Activated naive CD8-positive, alpha-beta T cell treated with anti-CD3 and anti-CD28 coated beads, Interleukin-2, amount 10 ng/mL, durations not matched to agents 7 days and 5 days (primary cell): Measurements from ENCODE around the gene ITM2C. TPM values are rescaled to one million over a fixed set of nuclear protein-coding genes. Genes with fewer than 3 reads are reported as not detected.

Experiments used
- ATAC-seq: fragments of 150-1000 bp; cut with Tn5 transposase; one replicate; pipeline ENCODE4 v1.10.0; 2021; ENCODE audit warnings: low read depth, moderate library complexity
- POLR2A ChIA-PET: fragments of 350-600 bp; sonication (Branson Sonifier 250); formaldehyde crosslinking; loops from one replicate; lab custom pipeline; 2021; ENCODE audit warnings: antibody characterized with exemption; lab: Charles Lee
- DNase-seq: peaks from one replicate; pipeline ENCODE4 v3.0.0; 2021
- H3K27ac Mint-ChIP-seq: one replicate; pipeline ENCODE4 v1.8.0; 2022; ENCODE audit warnings: mild to moderate bottlenecking, mixed read lengths
- H3K27me3 Mint-ChIP-seq: one replicate; pipeline ENCODE4 v1.8.0; 2022; ENCODE audit warnings: mild to moderate bottlenecking, moderate library complexity, mixed read lengths
- H3K36me3 Mint-ChIP-seq: one replicate; pipeline ENCODE4 v1.8.0; 2021; ENCODE audit warnings: mild to moderate bottlenecking, mixed read lengths
- H3K4me1 Mint-ChIP-seq: one replicate; pipeline ENCODE4 v1.8.0; 2021; ENCODE audit warnings: mixed read lengths
- H3K4me3 Mint-ChIP-seq: one replicate; pipeline ENCODE4 v1.8.0; 2022; ENCODE audit warnings: mild to moderate bottlenecking, moderate library complexity, mixed read lengths
- H3K9me3 Mint-ChIP-seq: one replicate; pipeline ENCODE4 v1.8.0; 2021; ENCODE audit warnings: mixed read lengths
- total RNA-seq, 2 experiments: library from RNA; stranded (reverse); gene quantifications; one replicate each; pipeline ENCODE4 v1.2.3, GENCODE V29; 2021

The ITM2C gene
- total RNA-seq, 2 experiments from 2014 or later: 102 to 105 TPM

DNA sequence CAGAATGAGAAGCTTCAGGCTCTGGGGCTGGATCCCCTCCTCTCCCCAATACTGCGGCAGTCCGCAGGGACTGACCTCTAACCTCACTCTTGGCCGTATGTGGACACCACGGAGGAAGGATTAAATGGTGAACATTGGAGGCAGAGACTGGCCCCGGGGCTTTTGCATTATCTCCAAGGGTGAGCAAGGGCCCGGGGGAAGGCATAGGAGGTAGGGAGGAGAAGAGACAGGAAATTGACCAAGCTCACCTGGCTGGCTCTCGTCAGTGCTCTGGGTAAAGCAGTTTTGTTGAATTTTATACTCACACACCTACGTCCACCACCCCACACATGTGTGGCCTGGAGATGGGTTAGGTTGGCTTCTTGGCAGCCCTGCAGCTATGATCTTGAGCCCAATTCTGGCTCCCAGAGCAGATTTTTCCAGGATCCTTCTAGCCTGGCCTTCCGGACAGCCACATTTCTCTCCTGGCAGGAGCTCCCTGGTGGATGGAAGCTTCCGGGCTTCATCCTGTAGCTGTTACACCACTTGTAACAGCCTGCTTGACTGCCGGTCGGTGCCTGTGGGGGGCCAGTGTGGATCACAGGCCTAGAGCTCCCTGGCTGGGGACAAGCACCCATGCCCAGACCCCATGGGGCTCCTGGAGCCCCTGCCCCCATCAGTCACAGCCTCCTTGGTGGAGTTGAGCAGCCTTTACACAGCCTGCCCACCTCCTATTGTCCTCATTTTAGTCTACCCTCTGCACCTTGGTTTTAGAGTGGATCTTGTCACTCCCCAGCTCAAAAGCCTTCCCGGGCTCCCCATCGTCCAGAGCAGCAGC is 7.6 kb downstream of the ITM2C start:
- DNase-seq: no peak
- Mint-ChIP-seq H3K27me3 (peaks cover 1% of the 10 kb centered on the region), H3K4me3 (peak overlapping the region; percentile 16), H3K4me1 (peaks cover 36% of the 10 kb centered on the region), H3K9me3 (no peaks in the 10 kb centered on the region), H3K27ac (peak overlapping the region; percentile 39), H3K36me3 (peaks cover 15% of the 10 kb centered on the region)
- no peak for ATAC-seq
- POLR2A ChIA-PET: no interaction called here

DNA sequence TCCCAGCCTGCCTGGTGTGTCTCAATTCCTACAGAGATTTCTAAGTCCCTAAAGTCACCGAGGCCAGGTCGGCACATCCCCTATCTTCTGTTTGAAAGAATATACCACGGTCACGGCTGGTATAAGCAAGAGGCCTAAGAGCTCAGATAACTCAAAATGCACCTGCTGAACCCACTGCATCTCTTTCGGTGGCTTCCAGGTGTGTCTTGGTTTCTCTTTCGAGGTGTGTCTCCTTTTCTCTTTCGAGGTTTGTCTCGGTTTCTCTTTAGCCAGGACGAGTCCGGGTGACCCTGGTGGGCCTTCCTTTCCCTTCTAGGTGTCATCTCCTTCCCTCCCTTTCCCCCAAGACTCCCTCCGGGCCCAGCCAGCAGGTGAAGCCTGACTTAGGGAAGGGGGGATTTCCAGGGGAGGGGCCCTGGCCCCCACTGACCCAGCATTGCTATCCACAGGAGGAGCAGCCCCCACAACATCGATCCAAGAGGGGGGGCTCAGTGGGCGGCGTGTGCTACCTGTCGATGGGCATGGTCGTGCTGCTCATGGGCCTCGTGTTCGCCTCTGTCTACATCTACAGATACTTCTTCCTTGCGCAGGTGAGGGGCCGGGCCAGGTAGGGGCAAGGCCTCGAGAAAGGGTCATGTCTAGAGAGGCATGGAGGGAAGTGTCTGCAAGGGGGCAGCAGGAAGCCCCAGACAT is 8.4 kb downstream of the ITM2C start:
- Mint-ChIP-seq H3K27ac (peak overlapping the region; percentile 39), H3K27me3 (peaks cover 1% of the 10 kb centered on the region), H3K4me1 (peaks cover 43% of the 10 kb centered on the region), H3K9me3 (no peaks in the 10 kb centered on the region), H3K4me3 (peak overlapping the region; percentile 16), H3K36me3 (peaks cover 22% of the 10 kb centered on the region)
- DNase-seq: no peak
- POLR2A ChIA-PET: no interaction called here
- ATAC-seq: no peak

DNA sequence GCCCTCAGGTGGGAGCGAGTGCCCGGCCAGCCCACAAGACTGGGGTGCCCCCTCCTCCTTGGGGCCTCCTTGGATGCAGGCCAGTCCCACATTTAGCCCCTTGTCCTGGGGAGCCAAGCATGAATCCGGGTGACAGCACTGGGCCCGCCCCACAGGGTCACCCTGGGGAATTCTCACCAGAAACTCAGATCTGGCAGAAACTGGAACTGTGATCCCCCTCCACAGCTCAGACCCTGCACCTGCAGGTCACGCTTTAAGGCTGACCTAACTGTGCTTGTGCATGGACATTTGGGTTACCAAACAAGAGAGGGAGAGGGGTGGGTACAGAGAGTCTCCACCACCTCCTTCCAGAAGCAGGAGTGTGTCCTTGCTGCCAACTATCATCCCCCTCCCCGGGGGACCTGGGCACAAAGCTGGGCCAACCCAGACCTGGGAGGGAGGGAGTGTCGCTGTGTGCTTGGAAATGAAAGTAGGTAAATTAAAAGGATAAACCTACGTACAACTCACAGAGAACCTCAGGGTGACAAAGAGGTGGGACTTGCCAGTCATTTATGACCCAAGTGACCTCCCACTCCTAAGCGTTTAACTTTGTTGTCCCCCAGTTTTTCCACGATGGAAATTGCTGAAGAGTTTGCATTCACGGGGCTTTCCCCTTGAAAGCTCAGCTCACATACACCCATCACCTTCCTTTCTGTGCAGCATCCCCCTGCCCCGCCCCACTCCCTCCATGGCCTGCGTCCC is 9.1 kb downstream of the ITM2C start:
- ATAC-seq: no peak
- Mint-ChIP-seq H3K27ac (no peak overlapping the region), H3K4me3 (no peak overlapping the region), H3K27me3 (peaks cover 1% of the 10 kb centered on the region), H3K4me1 (peaks cover 41% of the 10 kb centered on the region), H3K9me3 (no peaks in the 10 kb centered on the region), H3K36me3 (peaks cover 23% of the 10 kb centered on the region)
- POLR2A ChIA-PET: no interaction called here
- DNase-seq: no peak

DNA sequence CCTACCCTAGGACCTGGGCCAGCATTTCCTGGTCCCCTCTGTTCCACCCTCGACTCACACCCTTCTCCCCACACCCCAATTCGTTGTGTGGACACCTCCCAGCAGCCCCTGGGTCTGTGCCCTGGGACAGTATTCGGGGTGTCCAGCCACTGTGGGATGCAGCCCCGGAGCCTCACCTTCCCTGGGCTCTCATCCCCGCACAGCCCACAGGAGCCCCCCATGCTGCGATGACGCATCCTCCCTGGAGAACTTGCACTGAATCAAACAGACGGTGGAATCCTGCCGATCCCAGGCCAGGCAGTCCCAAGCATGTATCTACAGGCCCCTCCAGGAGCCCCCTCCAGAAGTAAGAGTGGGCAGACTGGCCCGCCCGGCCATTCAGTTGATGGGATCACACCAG is 9.7 kb downstream of the ITM2C start:
- peaks cover 29% of the 10 kb centered on the region for H3K36me3 Mint-ChIP-seq
- no peak for DNase-seq
- no peak overlapping the region for H3K4me3 Mint-ChIP-seq
- no peak overlapping the region for H3K27ac Mint-ChIP-seq
- no peak for ATAC-seq
- peaks cover 44% of the 10 kb centered on the region for H3K4me1 Mint-ChIP-seq
- POLR2A ChIA-PET: interaction anchor here (5.2 kb wide), 1 partner anchor 9 kb away, joined by 53 read pairs; the partner anchor contains the start of gene ITM2C
- no peaks in the 10 kb centered on the region for H3K9me3 Mint-ChIP-seq
- H3K27me3 Mint-ChIP-seq: peaks cover 1% of the 10 kb centered on the region

DNA sequence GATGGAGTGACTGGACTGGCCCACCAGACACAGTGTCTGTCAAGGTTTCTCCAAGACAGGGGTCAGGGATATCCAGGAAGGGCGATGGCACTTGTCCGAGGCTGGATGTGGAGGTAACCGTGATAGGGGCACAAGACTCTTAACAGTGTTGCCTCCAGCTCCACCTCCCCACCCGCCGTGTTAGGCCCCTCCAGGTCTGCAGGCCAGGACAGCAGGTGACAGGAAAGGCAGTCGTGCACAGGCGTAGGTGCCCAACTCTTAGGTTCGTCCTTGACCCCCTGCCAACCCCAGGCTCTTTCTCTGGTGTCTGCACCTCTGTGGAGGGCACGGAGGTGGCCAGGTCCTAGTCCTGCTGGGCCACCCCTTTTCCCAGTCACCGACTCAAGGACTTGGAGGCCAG is 10.1 kb downstream of the ITM2C start:
- Mint-ChIP-seq H3K4me3 (no peak overlapping the region), H3K4me1 (peaks cover 44% of the 10 kb centered on the region), H3K27me3 (peaks cover 1% of the 10 kb centered on the region), H3K36me3 (peaks cover 34% of the 10 kb centered on the region), H3K9me3 (no peaks in the 10 kb centered on the region), H3K27ac (no peak overlapping the region)
- POLR2A ChIA-PET: interaction anchor here (0.5 to 5.2 kb wide), 2 partner anchors 9 to 52 kb away, joined by 4 to 53 read pairs; partner anchors contain the start of gene ITM2C
- DNase-seq (no peak), ATAC-seq (no peak)

DNA sequence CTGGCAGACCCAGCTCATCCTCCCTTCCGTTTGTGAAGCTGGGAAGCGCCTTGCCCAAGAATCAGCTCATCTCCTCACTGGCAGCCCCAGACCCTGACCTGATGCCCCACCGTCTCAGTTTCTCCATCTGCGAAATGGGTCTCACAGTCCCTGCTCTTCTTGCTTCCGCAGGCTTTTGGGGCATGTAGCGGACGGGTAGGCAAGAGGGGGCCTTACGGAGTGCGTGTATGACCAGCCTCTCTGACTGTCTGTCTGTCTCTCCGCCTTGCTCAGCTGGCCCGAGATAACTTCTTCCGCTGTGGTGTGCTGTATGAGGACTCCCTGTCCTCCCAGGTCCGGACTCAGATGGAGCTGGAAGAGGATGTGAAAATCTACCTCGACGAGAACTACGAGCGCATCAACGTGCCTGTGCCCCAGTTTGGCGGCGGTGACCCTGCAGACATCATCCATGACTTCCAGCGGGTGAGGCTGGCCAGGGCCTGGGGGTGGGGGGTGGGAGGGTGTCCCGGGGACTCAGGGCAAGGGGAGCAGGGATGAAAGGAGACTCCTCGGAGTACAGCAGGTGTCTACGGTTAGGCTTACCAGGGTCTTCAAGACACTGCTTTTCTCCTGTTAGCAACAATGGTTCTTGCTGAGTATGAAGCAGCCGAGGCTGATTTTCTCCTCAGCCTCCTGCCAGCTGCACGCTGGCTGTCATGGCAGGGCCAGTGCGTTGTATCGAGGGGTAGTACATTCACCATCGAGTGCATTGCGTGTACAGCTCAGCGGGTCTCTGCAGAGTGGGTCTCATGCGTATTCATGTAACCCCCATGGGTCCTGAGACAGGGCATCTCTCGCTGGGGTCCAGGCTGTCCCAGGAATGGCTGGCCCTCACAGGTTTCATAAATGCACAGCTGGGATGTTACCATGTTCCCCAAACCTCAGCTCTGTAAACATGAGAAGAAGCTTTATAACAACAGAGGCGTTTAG is 10.9 kb downstream of the ITM2C start:
- Mint-ChIP-seq H3K27me3 (no peaks in the 10 kb centered on the region), H3K9me3 (no peaks in the 10 kb centered on the region), H3K4me1 (peaks cover 40% of the 10 kb centered on the region), H3K36me3 (peaks cover 37% of the 10 kb centered on the region), H3K27ac (peak overlapping the region; percentile 34), H3K4me3 (no peak overlapping the region)
- ATAC-seq (no peak), DNase-seq (no peak)
- POLR2A ChIA-PET: interaction anchor here (0.5 to 5.2 kb wide), 3 partner anchors 10 to 51 kb away, joined by 4 to 53 read pairs (median 6); partner anchors contain the start of gene ITM2C

DNA sequence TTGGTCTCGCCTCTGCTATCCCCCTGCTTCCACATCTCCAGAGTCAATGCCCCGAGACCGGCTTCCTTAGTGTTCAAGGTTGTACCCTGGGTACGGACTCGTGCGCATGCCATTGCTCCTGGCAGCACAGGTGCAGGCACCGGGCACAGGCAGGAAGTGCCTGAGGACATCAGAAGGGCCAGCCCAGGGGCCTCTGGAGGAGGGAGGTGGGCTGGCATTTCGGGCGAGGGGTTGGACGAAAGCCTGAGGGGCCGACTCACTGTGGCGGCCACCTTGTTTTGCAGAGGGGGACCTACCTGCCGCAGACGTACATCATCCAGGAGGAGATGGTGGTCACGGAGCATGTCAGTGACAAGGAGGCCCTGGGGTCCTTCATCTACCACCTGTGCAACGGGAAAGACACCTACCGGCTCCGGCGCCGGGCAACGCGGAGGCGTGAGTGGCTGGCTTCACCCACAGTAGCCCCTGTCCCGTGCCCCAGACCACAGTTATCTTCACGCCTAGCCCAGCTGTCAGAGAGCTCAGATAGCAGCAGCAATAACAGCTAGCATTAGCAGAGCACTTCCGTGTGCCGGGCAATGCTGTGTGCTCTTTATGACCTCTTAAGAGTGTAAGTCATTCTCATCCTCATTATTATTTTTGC is 12.5 kb downstream of the ITM2C start:
- POLR2A ChIA-PET: interaction anchor here (0.8 to 5.2 kb wide), 7 partner anchors 11 to 176 kb away, joined by 3 to 53 read pairs (median 7); partner anchors contain the start of genes GPR55 and ITM2C
- DNase-seq (no peak), ATAC-seq (peak; percentile 56)
- H3K4me1 Mint-ChIP-seq: peaks cover 39% of the 10 kb centered on the region
- H3K4me3 Mint-ChIP-seq: peak overlapping the region; percentile 71
- peak overlapping the region; percentile 91 for H3K27ac Mint-ChIP-seq
- peaks cover 42% of the 10 kb centered on the region for H3K36me3 Mint-ChIP-seq
- H3K27me3 Mint-ChIP-seq: no peaks in the 10 kb centered on the region
- H3K9me3 Mint-ChIP-seq: no peaks in the 10 kb centered on the region

DNA sequence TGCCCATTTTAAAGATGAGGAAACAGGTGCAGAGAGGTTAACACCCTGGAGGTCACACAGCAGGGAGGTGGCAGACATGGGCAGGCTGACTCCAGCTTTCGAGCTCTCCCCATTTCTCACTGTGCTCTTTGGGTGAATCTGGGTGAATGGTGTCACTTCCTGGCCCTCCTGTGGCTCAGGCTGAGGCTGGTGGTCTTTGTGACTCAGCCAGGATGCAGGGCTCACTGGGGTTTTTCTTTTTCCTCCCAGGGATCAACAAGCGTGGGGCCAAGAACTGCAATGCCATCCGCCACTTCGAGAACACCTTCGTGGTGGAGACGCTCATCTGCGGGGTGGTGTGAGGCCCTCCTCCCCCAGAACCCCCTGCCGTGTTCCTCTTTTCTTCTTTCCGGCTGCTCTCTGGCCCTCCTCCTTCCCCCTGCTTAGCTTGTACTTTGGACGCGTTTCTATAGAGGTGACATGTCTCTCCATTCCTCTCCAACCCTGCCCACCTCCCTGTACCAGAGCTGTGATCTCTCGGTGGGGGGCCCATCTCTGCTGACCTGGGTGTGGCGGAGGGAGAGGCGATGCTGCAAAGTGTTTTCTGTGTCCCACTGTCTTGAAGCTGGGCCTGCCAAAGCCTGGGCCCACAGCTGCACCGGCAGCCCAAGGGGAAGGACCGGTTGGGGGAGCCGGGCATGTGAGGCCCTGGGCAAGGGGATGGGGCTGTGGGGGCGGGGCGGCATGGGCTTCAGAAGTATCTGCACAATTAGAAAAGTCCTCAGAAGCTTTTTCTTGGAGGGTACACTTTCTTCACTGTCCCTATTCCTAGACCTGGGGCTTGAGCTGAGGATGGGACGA is 13.2 kb downstream of the ITM2C start:
- Mint-ChIP-seq H3K4me1 (peaks cover 34% of the 10 kb centered on the region), H3K27ac (peak overlapping the region; percentile 91), H3K9me3 (no peaks in the 10 kb centered on the region), H3K36me3 (peaks cover 42% of the 10 kb centered on the region), H3K27me3 (no peaks in the 10 kb centered on the region), H3K4me3 (peak overlapping the region; percentile 71)
- DNase-seq (peak; percentile 76), ATAC-seq (peak; percentile 87)
- POLR2A ChIA-PET: interaction anchor here (0.8 to 5.2 kb wide), 9 partner anchors 12 to 586 kb away, joined by 3 to 53 read pairs (median 4); partner anchors contain the start of genes GPR55 and ITM2C

DNA sequence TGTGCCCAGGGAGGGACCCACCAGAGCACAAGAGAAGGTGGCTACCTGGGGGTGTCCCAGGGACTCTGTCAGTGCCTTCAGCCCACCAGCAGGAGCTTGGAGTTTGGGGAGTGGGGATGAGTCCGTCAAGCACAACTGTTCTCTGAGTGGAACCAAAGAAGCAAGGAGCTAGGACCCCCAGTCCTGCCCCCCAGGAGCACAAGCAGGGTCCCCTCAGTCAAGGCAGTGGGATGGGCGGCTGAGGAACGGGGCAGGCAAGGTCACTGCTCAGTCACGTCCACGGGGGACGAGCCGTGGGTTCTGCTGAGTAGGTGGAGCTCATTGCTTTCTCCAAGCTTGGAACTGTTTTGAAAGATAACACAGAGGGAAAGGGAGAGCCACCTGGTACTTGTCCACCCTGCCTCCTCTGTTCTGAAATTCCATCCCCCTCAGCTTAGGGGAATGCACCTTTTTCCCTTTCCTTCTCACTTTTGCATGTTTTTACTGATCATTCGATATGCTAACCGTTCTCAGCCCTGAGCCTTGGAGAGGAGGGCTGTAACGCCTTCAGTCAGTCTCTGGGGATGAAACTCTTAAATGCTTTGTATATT is 14.0 kb downstream of the ITM2C start:
- Mint-ChIP-seq H3K4me1 (peaks cover 29% of the 10 kb centered on the region), H3K36me3 (peaks cover 42% of the 10 kb centered on the region), H3K4me3 (peak overlapping the region; percentile 71), H3K27ac (peak overlapping the region; percentile 91), H3K27me3 (no peaks in the 10 kb centered on the region), H3K9me3 (no peaks in the 10 kb centered on the region)
- DNase-seq (no peak), ATAC-seq (no peak)
- POLR2A ChIA-PET: interaction anchor here (0.8 to 5.2 kb wide), 8 partner anchors 13 to 585 kb away, joined by 3 to 53 read pairs (median 6); partner anchors contain the start of genes GPR55 and ITM2C

DNA sequence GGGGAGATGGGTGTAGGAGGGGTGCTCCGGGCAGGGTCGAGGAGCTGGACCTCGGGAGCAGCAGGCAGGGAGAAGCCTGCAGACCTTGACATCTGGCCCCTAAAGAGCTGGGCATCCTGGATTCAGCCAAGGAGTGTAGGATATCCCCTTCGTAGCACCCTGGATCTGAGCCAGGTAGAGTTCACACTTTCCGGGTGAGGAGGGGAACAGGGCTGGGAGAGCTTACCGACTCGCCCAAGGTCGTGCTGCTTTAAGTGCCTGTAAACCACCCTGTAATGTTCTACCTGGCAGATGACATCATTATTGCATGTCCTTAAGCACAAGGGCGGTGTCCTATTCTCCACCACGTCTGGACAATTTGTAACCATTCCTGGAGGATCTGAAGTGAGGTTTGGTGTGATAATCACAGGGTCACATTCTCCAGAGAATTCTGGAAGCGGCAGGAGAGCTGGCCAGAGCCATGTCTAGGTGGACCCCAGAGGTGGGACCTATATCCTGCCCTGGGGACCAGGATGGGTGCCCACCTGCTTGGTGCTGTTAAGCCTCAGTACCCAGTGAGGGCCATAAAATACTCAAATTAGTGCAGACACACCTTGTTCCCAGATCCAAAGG is 14.6 kb downstream of the ITM2C start:
- Mint-ChIP-seq H3K9me3 (no peaks in the 10 kb centered on the region), H3K4me1 (peaks cover 27% of the 10 kb centered on the region), H3K36me3 (peaks cover 42% of the 10 kb centered on the region), H3K4me3 (no peak overlapping the region), H3K27me3 (no peaks in the 10 kb centered on the region), H3K27ac (peak overlapping the region; percentile 75)
- DNase-seq: no peak
- POLR2A ChIA-PET: interaction anchor here (1.3 to 5.2 kb wide), 2 partner anchors 14 to 584 kb away, joined by 3 to 53 read pairs; partner anchors contain the start of gene ITM2C
- no peak for ATAC-seq
